Fibroblast of the conjunctiva (primary cell): ENCODE data around the gene YOD1.
"Not testable (repeated sequence)": the region's sequence is repeated elsewhere in the genome, so short reads cannot be mapped to it uniquely, and the experiment has no call there.

Experiments
- DNase-seq: peaks from one replicate; pipeline ENCODE4 v3.0.0-alpha.2; 2010; ENCODE audit warnings: low read depth

The YOD1 gene

GRCh38 chr1:207049054-207049453 is 2.0 kb downstream of the YOD1 start:
- DNase-seq, result no peak

- no peak for DNase-seq
Measured at GRCh38 chr1:207048041-207048440, 3.0 kb downstream of the YOD1 start.

- no peak for DNase-seq
Measured at GRCh38 chr1:207047505-207047904, 3.5 kb downstream of the YOD1 start.

GRCh38 chr1:207045453-207045852 is 5.6 kb downstream of the YOD1 start:
- no peak for DNase-seq

- not testable (repeated sequence) for DNase-seq
Measured at GRCh38 chr1:207041397-207041796, 9.6 kb downstream of the YOD1 start.

GRCh38 chr1:207040181-207040533 is 10.9 kb downstream of the YOD1 start:
- DNase-seq, result no peak

GRCh38 chr1:207039380-207040180 is 11.4 kb downstream of the YOD1 start:
- no peak for DNase-seq

GRCh38 chr1:207036865-207037264 is 14.1 kb downstream of the YOD1 start:
- DNase-seq, result no peak

- no peak for DNase-seq
Measured at GRCh38 chr1:207035877-207036551, 15.0 kb downstream of the YOD1 start.

GRCh38 chr1:207034998-207035397 is 16.0 kb downstream of the YOD1 start:
- DNase-seq, result no peak

- no peak for DNase-seq
Measured at GRCh38 chr1:207034208-207034607, 16.8 kb downstream of the YOD1 start.

GRCh38 chr1:207033302-207033701 is 17.7 kb downstream of the YOD1 start:
- DNase-seq, result no peak

- no peak for DNase-seq
Measured at GRCh38 chr1:207032528-207033017, 18.4 kb downstream of the YOD1 start, which contains the start of gene C1orf116. Gene C1orf116, minus strand, starts transcription at chr1:207032756. Its CDS starts 5,158 bp downstream, at chr1:207027598.

GRCh38 chr1:207031632-207032264 is 19.3 kb downstream of the YOD1 start:
- DNase-seq, result no peak

- DNase-seq, result no peak
Measured at GRCh38 chr1:207031016-207031415, 20.0 kb downstream of the YOD1 start.

- DNase-seq, result no peak
Measured at GRCh38 chr1:207030522-207031009, 20.4 kb downstream of the YOD1 start.

- DNase-seq, result no peak
Measured at GRCh38 chr1:207029701-207030521, 21.1 kb downstream of the YOD1 start.

GRCh38 chr1:207028884-207029650 is 21.9 kb downstream of the YOD1 start:
- DNase-seq, result no peak

GRCh38 chr1:207027921-207028320 is 23.1 kb downstream of the YOD1 start:
- no peak for DNase-seq

- no peak for DNase-seq
Measured at GRCh38 chr1:207027206-207027777, 23.7 kb downstream of the YOD1 start.

- no peak for DNase-seq
Measured at GRCh38 chr1:207026104-207026534, 24.9 kb downstream of the YOD1 start.
